Gastroesophageal sphincter (tissue), 3 donors: ENCODE results near the gene LRRC8C.

Experiments used
- EP300 ChIP-seq: sonication (generic); formaldehyde crosslinking; IDR thresholded peaks from one replicate; pipeline ENCODE4 v1.6.1; 2017; ENCODE audit warnings: antibody characterized with exemption, mild to moderate bottlenecking
- POLR2A ChIP-seq, 2 donors: fragments of 450-650 bp; IDR thresholded peaks; one replicate each; pipeline ENCODE4 v1.6.1; 2017; ENCODE audit warnings: antibody characterized with exemption in 2 of 2, mild to moderate bottlenecking in 2 of 2, moderate library complexity in 1 of 2
- TF ChIP-seq, protein P1 (sequence below), 4 experiments: fragments of 200-600 bp in 2 of 4; fragments of 450-650 bp in 2 of 4; sonication (generic) in 1 of 4; IDR thresholded peaks; one replicate each; pipeline ENCODE4 v1.5.1; 2017 to 2019; ENCODE audit warnings: antibody characterized with exemption in 4 of 4, mild to moderate bottlenecking in 2 of 4, moderate library complexity in 2 of 4

GRCh38 chr1:89630048-89630447, 2.9 kb upstream of the LRRC8C start:
- TF ChIP-seq, protein P1, sequence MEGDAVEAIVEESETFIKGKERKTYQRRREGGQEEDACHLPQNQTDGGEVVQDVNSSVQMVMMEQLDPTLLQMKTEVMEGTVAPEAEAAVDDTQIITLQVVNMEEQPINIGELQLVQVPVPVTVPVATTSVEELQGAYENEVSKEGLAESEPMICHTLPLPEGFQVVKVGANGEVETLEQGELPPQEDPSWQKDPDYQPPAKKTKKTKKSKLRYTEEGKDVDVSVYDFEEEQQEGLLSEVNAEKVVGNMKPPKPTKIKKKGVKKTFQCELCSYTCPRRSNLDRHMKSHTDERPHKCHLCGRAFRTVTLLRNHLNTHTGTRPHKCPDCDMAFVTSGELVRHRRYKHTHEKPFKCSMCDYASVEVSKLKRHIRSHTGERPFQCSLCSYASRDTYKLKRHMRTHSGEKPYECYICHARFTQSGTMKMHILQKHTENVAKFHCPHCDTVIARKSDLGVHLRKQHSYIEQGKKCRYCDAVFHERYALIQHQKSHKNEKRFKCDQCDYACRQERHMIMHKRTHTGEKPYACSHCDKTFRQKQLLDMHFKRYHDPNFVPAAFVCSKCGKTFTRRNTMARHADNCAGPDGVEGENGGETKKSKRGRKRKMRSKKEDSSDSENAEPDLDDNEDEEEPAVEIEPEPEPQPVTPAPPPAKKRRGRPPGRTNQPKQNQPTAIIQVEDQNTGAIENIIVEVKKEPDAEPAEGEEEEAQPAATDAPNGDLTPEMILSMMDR (IDR thresholded peaks at IDR 0.05): no peak
- TF ChIP-seq POLR2A (IDR thresholded peaks at IDR 0.05) (no peak), EP300 (no peak)
